HUES48 (cell line): ENCODE data around the gene TOLLIP.

Experiments used
- H3K27ac ChIP-seq: one replicate; pipeline ENCODE4 v1.7.0; 2013; ENCODE audit warnings: low read depth, low read length, inconsistent platforms
- H3K27me3 ChIP-seq: 2 replicates; pipeline ENCODE4 v1.6.1; 2013; ENCODE audit warnings: mild to moderate bottlenecking, low read length; ENCODE audit not compliant: control insufficient read depth, insufficient read depth
- H3K36me3 ChIP-seq: 2 replicates; pipeline ENCODE4 v1.6.1; 2013; ENCODE audit warnings: low read length; ENCODE audit not compliant: control insufficient read depth, insufficient read depth
- H3K4me1 ChIP-seq: 2 replicates; pipeline ENCODE4 v1.6.1; 2013; ENCODE audit warnings: mild to moderate bottlenecking, low read length; ENCODE audit not compliant: control insufficient read depth, insufficient read depth
- H3K4me3 ChIP-seq: 2 replicates; pipeline ENCODE4 v1.5.1; 2013; ENCODE audit warnings: mild to moderate bottlenecking, low read depth, low read length
- H3K9ac ChIP-seq: 2 replicates; pipeline ENCODE4 v1.6.1; 2013; ENCODE audit warnings: mild to moderate bottlenecking, low read depth, low read length, moderate library complexity
- H3K9me3 ChIP-seq: 2 replicates; pipeline ENCODE4 v1.6.1; 2013; ENCODE audit warnings: low read length; ENCODE audit not compliant: control insufficient read depth, insufficient read depth

The TOLLIP gene

GRCh38 chr11:1260620-1261019, 48.8 kb downstream of the TOLLIP start:
- H3K4me1 ChIP-seq: peaks cover 10% of the 10 kb centered on the region
- H3K9me3 ChIP-seq: no peaks in the 10 kb centered on the region; the same call in 1 of the 2 replicates
- H3K9ac ChIP-seq: no peak overlapping the region

GRCh38 chr11:1260023-1260501, 49.4 kb downstream of the TOLLIP start:
- H3K9ac ChIP-seq: no peak overlapping the region

More at GRCh38 chr11:1260620-1261019, 48.8 kb downstream of the TOLLIP start:
- Histone ChIP-seq H3K4me3 (no peak overlapping the region), H3K27me3 (no peaks in the 10 kb centered on the region), H3K36me3 (no peaks in the 10 kb centered on the region), H3K27ac (no peak overlapping the region)

GRCh38 chr11:1259561-1259960, 49.9 kb downstream of the TOLLIP start:
- Histone ChIP-seq H3K4me3 (no peak overlapping the region), H3K27me3 (no peaks in the 10 kb centered on the region), H3K9me3 (no peaks in the 10 kb centered on the region), H3K9ac (no peak overlapping the region), H3K36me3 (no peaks in the 10 kb centered on the region), H3K27ac (no peak overlapping the region), H3K4me1 (peaks cover 10% of the 10 kb centered on the region)

More at GRCh38 chr11:1260023-1260501, 49.4 kb downstream of the TOLLIP start:
- H3K27me3 ChIP-seq: no peaks in the 10 kb centered on the region
- H3K36me3 ChIP-seq: no peaks in the 10 kb centered on the region
- H3K9me3 ChIP-seq: no peaks in the 10 kb centered on the region
- no peak overlapping the region for H3K27ac ChIP-seq
- H3K4me3 ChIP-seq: no peak overlapping the region
- peaks cover 10% of the 10 kb centered on the region for H3K4me1 ChIP-seq

GRCh38 chr11:1259076-1259461, 50.4 kb downstream of the TOLLIP start:
- peaks cover 10% of the 10 kb centered on the region for H3K4me1 ChIP-seq
- no peak overlapping the region for H3K4me3 ChIP-seq
- no peak overlapping the region for H3K27ac ChIP-seq
- H3K27me3 ChIP-seq: no peaks in the 10 kb centered on the region
- no peak overlapping the region for H3K9ac ChIP-seq
- no peaks in the 10 kb centered on the region for H3K36me3 ChIP-seq
- H3K9me3 ChIP-seq: no peaks in the 10 kb centered on the region

GRCh38 chr11:1258401-1259075, 50.9 kb downstream of the TOLLIP start:
- Histone ChIP-seq H3K4me1 (peaks cover 10% of the 10 kb centered on the region), H3K27ac (no peak overlapping the region), H3K27me3 (no peaks in the 10 kb centered on the region), H3K9me3 (no peaks in the 10 kb centered on the region), H3K9ac (no peak overlapping the region), H3K36me3 (no peaks in the 10 kb centered on the region), H3K4me3 (no peak overlapping the region)

- Histone ChIP-seq H3K27ac (no peak overlapping the region), H3K27me3 (no peaks in the 10 kb centered on the region), H3K4me3 (no peak overlapping the region), H3K4me1 (peaks cover 8% of the 10 kb centered on the region), H3K36me3 (no peaks in the 10 kb centered on the region), H3K9ac (no peak overlapping the region), H3K9me3 (no peaks in the 10 kb centered on the region)
Measured at GRCh38 chr11:1257916-1258315, 51.5 kb downstream of the TOLLIP start.

- Histone ChIP-seq H3K4me3 (no peak overlapping the region), H3K9me3 (peaks cover 4% of the 10 kb centered on the region; the same call in 1 of the 2 replicates), H3K27ac (no peak overlapping the region), H3K36me3 (no peaks in the 10 kb centered on the region), H3K27me3 (no peaks in the 10 kb centered on the region), H3K9ac (no peak overlapping the region), H3K4me1 (peaks cover 5% of the 10 kb centered on the region; the same call in 1 of the 2 replicates)
Measured at GRCh38 chr11:1257366-1257765, 52.1 kb downstream of the TOLLIP start.

GRCh38 chr11:1256257-1257045, 53.0 kb downstream of the TOLLIP start:
- H3K27me3 ChIP-seq: no peaks in the 10 kb centered on the region
- no peak overlapping the region for H3K9ac ChIP-seq
- H3K36me3 ChIP-seq: no peaks in the 10 kb centered on the region
- H3K4me3 ChIP-seq: no peak overlapping the region
- H3K9me3 ChIP-seq: peaks cover 13% of the 10 kb centered on the region
- no peak overlapping the region for H3K27ac ChIP-seq
- no peaks in the 10 kb centered on the region for H3K4me1 ChIP-seq

GRCh38 chr11:1255151-1255550, 54.3 kb downstream of the TOLLIP start:
- no peak overlapping the region for H3K9ac ChIP-seq

GRCh38 chr11:1254733-1255132, 54.7 kb downstream of the TOLLIP start:
- Histone ChIP-seq H3K4me1 (no peaks in the 10 kb centered on the region), H3K27ac (no peak overlapping the region), H3K36me3 (no peaks in the 10 kb centered on the region), H3K27me3 (no peaks in the 10 kb centered on the region), H3K9ac (no peak overlapping the region), H3K9me3 (peaks cover 19% of the 10 kb centered on the region), H3K4me3 (no peak overlapping the region)

More at GRCh38 chr11:1255151-1255550, 54.3 kb downstream of the TOLLIP start:
- Histone ChIP-seq H3K4me1 (no peaks in the 10 kb centered on the region), H3K27me3 (no peaks in the 10 kb centered on the region), H3K36me3 (no peaks in the 10 kb centered on the region), H3K4me3 (no peak overlapping the region), H3K9me3 (peaks cover 19% of the 10 kb centered on the region), H3K27ac (no peak overlapping the region)

GRCh38 chr11:1254086-1254648, 55.3 kb downstream of the TOLLIP start:
- Histone ChIP-seq H3K4me3 (no peak overlapping the region), H3K36me3 (no peaks in the 10 kb centered on the region), H3K4me1 (no peaks in the 10 kb centered on the region), H3K27me3 (no peaks in the 10 kb centered on the region), H3K27ac (no peak overlapping the region), H3K9me3 (peaks cover 19% of the 10 kb centered on the region), H3K9ac (no peak overlapping the region)
